ENCODE data around the gene CCR3.

CCR3 gene

GRCh38 chr3:46293035-46293724 is 50.9 kb downstream of the CCR3 start:
- H3K4me3 ChIP-seq (replicated peaks in 1 of 2; ENCODE audit: low read depth in 2 of 2, low read length in 2 of 2): no peak overlapping the region
- DNase-seq (ENCODE audit: low read depth in 2 of 2): no peak
- TF ChIP-seq, protein P1, sequence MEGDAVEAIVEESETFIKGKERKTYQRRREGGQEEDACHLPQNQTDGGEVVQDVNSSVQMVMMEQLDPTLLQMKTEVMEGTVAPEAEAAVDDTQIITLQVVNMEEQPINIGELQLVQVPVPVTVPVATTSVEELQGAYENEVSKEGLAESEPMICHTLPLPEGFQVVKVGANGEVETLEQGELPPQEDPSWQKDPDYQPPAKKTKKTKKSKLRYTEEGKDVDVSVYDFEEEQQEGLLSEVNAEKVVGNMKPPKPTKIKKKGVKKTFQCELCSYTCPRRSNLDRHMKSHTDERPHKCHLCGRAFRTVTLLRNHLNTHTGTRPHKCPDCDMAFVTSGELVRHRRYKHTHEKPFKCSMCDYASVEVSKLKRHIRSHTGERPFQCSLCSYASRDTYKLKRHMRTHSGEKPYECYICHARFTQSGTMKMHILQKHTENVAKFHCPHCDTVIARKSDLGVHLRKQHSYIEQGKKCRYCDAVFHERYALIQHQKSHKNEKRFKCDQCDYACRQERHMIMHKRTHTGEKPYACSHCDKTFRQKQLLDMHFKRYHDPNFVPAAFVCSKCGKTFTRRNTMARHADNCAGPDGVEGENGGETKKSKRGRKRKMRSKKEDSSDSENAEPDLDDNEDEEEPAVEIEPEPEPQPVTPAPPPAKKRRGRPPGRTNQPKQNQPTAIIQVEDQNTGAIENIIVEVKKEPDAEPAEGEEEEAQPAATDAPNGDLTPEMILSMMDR (IDR thresholded peaks at IDR 0.05; ENCODE audit: low read depth, low read length): no peak

DNA sequence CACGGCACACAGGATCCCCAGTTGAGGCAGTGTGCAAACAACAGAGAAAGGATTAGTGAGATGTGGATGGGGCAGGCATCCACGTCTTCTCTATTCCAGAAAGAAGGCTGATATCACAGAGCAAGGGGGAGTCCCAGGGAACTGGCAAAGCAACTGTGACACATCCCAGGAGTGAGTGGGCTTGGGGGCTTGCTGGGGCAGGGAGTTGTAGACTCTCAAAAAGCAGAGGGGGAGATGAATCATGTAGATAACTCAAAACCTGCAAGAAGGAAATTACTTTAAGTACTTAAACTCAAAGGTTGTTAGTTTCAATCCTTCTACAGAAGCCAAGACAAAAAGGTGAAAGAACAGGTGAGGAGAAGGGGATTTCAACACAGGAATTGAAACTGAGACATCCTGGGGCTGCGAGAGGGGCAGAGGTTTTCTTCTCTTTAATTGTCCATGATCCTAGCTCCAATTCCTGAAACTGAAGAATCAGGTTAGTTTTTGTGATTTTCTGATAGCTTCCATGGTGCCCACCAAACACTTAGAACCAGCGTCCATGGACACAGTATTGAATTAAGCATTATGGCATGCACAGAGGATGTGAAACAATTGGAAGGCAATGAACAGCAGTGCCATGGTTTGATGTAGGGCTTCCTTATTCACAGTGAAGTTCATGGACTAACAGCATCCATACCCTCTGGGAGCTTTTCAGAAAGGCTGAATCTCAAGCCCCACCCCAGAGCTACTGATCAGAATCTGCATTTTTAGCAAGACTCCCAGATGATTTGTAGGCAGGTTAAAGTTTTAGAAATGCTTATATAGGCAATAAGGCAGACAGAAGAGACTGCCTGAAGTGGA is 52.0 kb downstream of the CCR3 start:
- H3K4me3 ChIP-seq (replicated peaks in 1 of 2; ENCODE audit: low read depth in 2 of 2, low read length in 2 of 2): no peak overlapping the region
- TF ChIP-seq, protein P1 (IDR thresholded peaks at IDR 0.05; ENCODE audit: low read depth, low read length): no peak
- no peak for DNase-seq (ENCODE audit: low read depth in 2 of 2)

DNA sequence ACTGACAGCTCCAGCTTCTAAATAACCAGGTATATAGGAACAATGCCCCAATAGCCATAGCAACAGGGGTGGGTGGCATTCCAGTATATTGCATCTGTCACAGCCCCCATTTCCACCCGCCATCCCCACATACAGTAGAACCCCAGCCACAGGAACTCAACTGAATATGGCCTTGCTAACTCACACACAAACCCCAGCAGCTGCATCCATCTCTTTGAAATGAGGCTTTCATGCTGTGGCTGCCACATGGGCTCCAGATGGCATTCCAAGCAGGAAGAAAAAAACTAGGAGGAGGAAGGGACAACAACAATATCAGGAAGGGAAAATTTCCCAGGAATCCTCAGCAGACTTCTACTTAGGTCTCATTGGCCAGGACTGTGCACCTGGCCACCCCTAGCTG is 54.6 kb downstream of the CCR3 start:
- DNase-seq (ENCODE audit: low read depth in 2 of 2): no peak
- no peak overlapping the region for H3K4me3 ChIP-seq (replicated peaks in 1 of 2; ENCODE audit: low read depth in 2 of 2, low read length in 2 of 2)
- TF ChIP-seq, protein P1 (IDR thresholded peaks at IDR 0.05; ENCODE audit: low read depth, low read length): no peak

- no peak overlapping the region for H3K4me3 ChIP-seq (replicated peaks in 1 of 2; ENCODE audit: low read depth in 2 of 2, low read length in 2 of 2)
- TF ChIP-seq, protein P1 (IDR thresholded peaks at IDR 0.05; ENCODE audit: low read depth, low read length): no peak
- no peak for DNase-seq (ENCODE audit: low read depth in 2 of 2)
These were observed 55.6 kb downstream of the CCR3 start for GRCh38 chr3:46297658-46298423.

DNA sequence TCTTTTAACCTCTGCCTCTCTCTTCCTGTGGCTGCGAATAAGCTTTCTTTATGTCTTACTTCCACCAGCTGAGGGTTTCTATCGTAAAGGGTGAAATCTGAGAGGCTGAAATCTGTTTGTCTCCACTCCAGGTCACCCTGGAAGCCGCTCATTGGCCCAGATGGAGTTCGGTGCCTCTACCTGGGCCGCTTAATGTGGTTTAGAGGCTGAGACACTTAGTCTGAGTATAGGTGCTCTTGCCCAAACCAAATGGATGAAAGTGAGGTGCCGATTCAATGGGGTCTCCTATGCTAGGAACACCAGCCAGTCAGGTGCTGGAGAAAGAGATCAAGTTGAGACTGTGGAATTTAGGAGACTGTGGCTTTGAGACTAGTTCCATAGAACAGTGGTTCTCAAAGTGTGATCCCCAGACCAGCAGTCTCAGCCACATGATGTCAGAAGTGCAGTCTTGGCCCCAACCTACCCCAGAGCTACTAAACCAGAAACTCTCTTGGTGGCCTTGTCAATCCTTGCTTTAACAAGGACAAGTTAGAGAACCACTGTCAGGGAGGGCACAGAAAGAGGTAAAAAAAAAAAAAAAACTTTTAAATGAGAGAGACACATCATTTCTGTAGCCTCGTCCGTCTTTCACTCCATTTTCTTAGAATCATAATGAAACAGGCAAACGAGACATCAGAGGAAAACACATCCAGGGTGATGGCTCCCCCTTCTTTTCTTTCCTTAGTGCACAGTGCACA is 56.8 kb downstream of the CCR3 start:
- H3K4me3 ChIP-seq (replicated peaks in 1 of 2; ENCODE audit: low read depth in 2 of 2, low read length in 2 of 2): no peak overlapping the region
- no peak for DNase-seq (ENCODE audit: low read depth in 2 of 2)
- TF ChIP-seq, protein P1 (IDR thresholded peaks at IDR 0.05; ENCODE audit: low read depth, low read length): no peak
